Mucosa of descending colon (tissue), 3 donors: ENCODE results near the gene COL17A1. TPM values are rescaled to one million over a fixed set of nuclear protein-coding genes. Genes with fewer than 3 reads are reported as not detected.

Experiments used
- ATAC-seq: fragments of 200-7000 bp; cut with Tn5 transposase; one replicate; pipeline ENCODE4 v1.9.1; 2020; ENCODE audit warnings: mild to moderate bottlenecking, moderate library complexity
- DNase-seq, 3 donors: peaks; one replicate each; pipeline ENCODE4 v3.0.0-alpha.2; 2020
- H3K36me3 ChIP-seq: fragments of 200-600 bp; one replicate; pipeline ENCODE4 v1.8.0; 2021; ENCODE audit warnings: low read depth, mild to moderate bottlenecking
- H3K4me1 ChIP-seq: fragments of 200-600 bp; one replicate; pipeline ENCODE4 v1.8.0; 2021; ENCODE audit warnings: low read depth, mild to moderate bottlenecking
- H3K4me3 ChIP-seq: fragments of 200-600 bp; one replicate; pipeline ENCODE4 v1.8.0; 2021; ENCODE audit warnings: mild to moderate bottlenecking
- H3K9me3 ChIP-seq: fragments of 200-600 bp; one replicate; pipeline ENCODE4 v1.8.0; 2021; ENCODE audit warnings: mild to moderate bottlenecking
- CTCF ChIP-seq: fragments of 200-600 bp; IDR thresholded peaks from one replicate; pipeline ENCODE4 v1.8.0; 2022; ENCODE audit warnings: antibody characterized with exemption, mild to moderate bottlenecking
- intact Hi-C, 2 donors: fragments of 100-400 bp; cut with DNase I in 1 of 2; cut with micrococcal nuclease in 1 of 2; formaldehyde crosslinking; loops; one replicate each; pipeline versions ENCODE4 v1.11.0 to v1.11.1; 2022; cut with DNase I, micrococcal nuclease
- total RNA-seq, 3 donors: library from RNA; stranded (reverse); fragmentation: NEBNext Ultra II Directional in 2 of 3; extraction: Animal tissue kit (Norgen Biotek cat#: 25700) in 2 of 3; gene quantifications; one replicate each; pipeline versions ENCODE4 v1.2.1 to v1.2.4, GENCODE V29; 2021 to 2023
- donor health status: DM: no; HTN: no; CAD: no; lungs with moderate emphysema.
- donor health status: DM: no; HTN: no; CAD: no.
- donor health status: DM: no; HTN: yes; CAD: no.

COL17A1 gene
- total RNA-seq, 3 donors from 2014 or later: 95.1 to 284 (median 119) TPM

GRCh38 chr10:104104418-104104817 lies 18.7 kb upstream of the COL17A1 start:
- Histone ChIP-seq H3K4me3 (no peak overlapping the region), H3K9me3 (no peaks in the 10 kb centered on the region), H3K36me3 (no peaks in the 10 kb centered on the region), H3K4me1 (no peaks in the 10 kb centered on the region)
- intact Hi-C loops: no loop called here
- no peak for TF ChIP-seq CTCF
- DNase-seq (no peak), ATAC-seq (no peak)

- H3K36me3 ChIP-seq: no peaks in the 10 kb centered on the region
- no peak for DNase-seq
Measured at GRCh38 chr10:104103956-104104355, 18.3 kb upstream of the COL17A1 start.

GRCh38 chr10:104101902-104102301 lies 16.2 kb upstream of the COL17A1 start:
- no peak for TF ChIP-seq CTCF
- no peak overlapping the region for H3K4me3 ChIP-seq
- intact Hi-C loops: no loop called here
- ATAC-seq (no peak), DNase-seq (no peak)
- no peaks in the 10 kb centered on the region for H3K9me3 ChIP-seq
- no peaks in the 10 kb centered on the region for H3K36me3 ChIP-seq
- H3K4me1 ChIP-seq: no peaks in the 10 kb centered on the region

More at GRCh38 chr10:104103956-104104355, 18.3 kb upstream of the COL17A1 start:
- no peak for ATAC-seq
- H3K4me3 ChIP-seq: no peak overlapping the region
- H3K9me3 ChIP-seq: no peaks in the 10 kb centered on the region
- intact Hi-C loops: no loop called here
- H3K4me1 ChIP-seq: no peaks in the 10 kb centered on the region
- TF ChIP-seq CTCF: no peak

- TF ChIP-seq CTCF: no peak
- Histone ChIP-seq H3K9me3 (no peaks in the 10 kb centered on the region), H3K4me1 (no peaks in the 10 kb centered on the region), H3K4me3 (no peak overlapping the region), H3K36me3 (no peaks in the 10 kb centered on the region)
- intact Hi-C loops: no loop called here
- DNase-seq: no peak
- no peak for ATAC-seq
Measured at GRCh38 chr10:104100795-104101194, 15.1 kb upstream of the COL17A1 start.

GRCh38 chr10:104099941-104100340 lies 14.3 kb upstream of the COL17A1 start:
- ATAC-seq (no peak), DNase-seq (no peak)
- intact Hi-C loops: no loop called here
- no peaks in the 10 kb centered on the region for H3K36me3 ChIP-seq
- no peak overlapping the region for H3K4me3 ChIP-seq
- no peaks in the 10 kb centered on the region for H3K4me1 ChIP-seq
- no peak for TF ChIP-seq CTCF
- H3K9me3 ChIP-seq: no peaks in the 10 kb centered on the region

- DNase-seq: no peak
- Histone ChIP-seq H3K36me3 (no peaks in the 10 kb centered on the region), H3K4me3 (no peak overlapping the region), H3K9me3 (no peaks in the 10 kb centered on the region), H3K4me1 (no peaks in the 10 kb centered on the region)
- ATAC-seq: no peak
- TF ChIP-seq CTCF: no peak
- intact Hi-C loops: no loop called here
Measured at GRCh38 chr10:104099269-104099668, 13.6 kb upstream of the COL17A1 start.
